ENCODE measurements around the gene TGM3. TPM values are rescaled to one million over a fixed set of nuclear protein-coding genes. Genes with fewer than 3 reads are reported as not detected.

The TGM3 gene
- total and polyA plus RNA-seq, 12 donors: 0.22 TPM; not detected in 11

- Histone ChIP-seq H3K4me1 (peaks cover 0 to 42% (median 0%) of the 10 kb centered on the region in 9 donors), H3K27ac (peak overlapping the region in 2 of 10 donors; percentile 12 to 87), H3K27me3 (peaks cover 0 to 47% (median 17%) of the 10 kb centered on the region in 7 donors), H3K4me3 (no peak overlapping the region), H3K36me3 (no peaks in the 10 kb centered on the region), H3K9me3 (no peaks in the 10 kb centered on the region)
- WGBS, 2 donors: 86 to 88% methylated on average over 3 of the region's 3 CpGs
- peak in 1 of 8 donors; percentile 25 for ATAC-seq
- no peak for DNase-seq
- no peak for TF ChIP-seq CTCF (IDR thresholded peaks at IDR 0.05)
- intact Hi-C loops (cut with DNase I): loop anchor here in 1 of 10 donors (10.0 kb wide), 1 partner anchor 46 kb away; no protein-coding TSS in a partner anchor
These were observed 4.6 kb downstream of the TGM3 start for GRCh38 chr20:2300420-2300819.

- DNase-seq (peak in 1 of 2 donors; percentile 42), ATAC-seq (peak; percentile 38 to 80 (median 72))
- TF ChIP-seq CTCF (IDR thresholded peaks at IDR 0.05): no peak
- Histone ChIP-seq H3K27ac (peak overlapping the region in 2 of 10 donors; percentile 12 to 87), H3K36me3 (no peaks in the 10 kb centered on the region), H3K9me3 (no peaks in the 10 kb centered on the region), H3K27me3 (peaks cover 0 to 48% (median 17%) of the 10 kb centered on the region in 7 donors), H3K4me3 (no peak overlapping the region), H3K4me1 (peaks cover 0 to 36% (median 0%) of the 10 kb centered on the region in 9 donors)
- WGBS, 2 donors: 47 to 57% methylated on average over 5 of the region's 5 CpGs
- intact Hi-C loops (cut with DNase I): loop anchor here in 1 of 10 donors (10.0 kb wide), 1 partner anchor 46 kb away; no protein-coding TSS in a partner anchor
These were observed 5.4 kb downstream of the TGM3 start for GRCh38 chr20:2301164-2301622.

- no peak overlapping the region for H3K4me3 ChIP-seq
- no peaks in the 10 kb centered on the region for H3K36me3 ChIP-seq
- peaks cover 0 to 52% (median 17%) of the 10 kb centered on the region in 7 donors for H3K27me3 ChIP-seq
- peaks cover 0 to 36% (median 0%) of the 10 kb centered on the region in 9 donors for H3K4me1 ChIP-seq
- H3K27ac ChIP-seq: peak overlapping the region in 1 of 10 donors; percentile 84
- DNase-seq: no peak
- no peak for ATAC-seq
- no peak for TF ChIP-seq CTCF (IDR thresholded peaks at IDR 0.05)
- 68 to 73% methylated on average over 9 of the region's 9 CpGs for WGBS, 2 donors
- intact Hi-C loops (cut with DNase I): loop anchor here in 1 of 10 donors (10.0 kb wide), 1 partner anchor 48 kb away; no protein-coding TSS in a partner anchor
- no peaks in the 10 kb centered on the region for H3K9me3 ChIP-seq
These were observed 6.7 kb downstream of the TGM3 start for GRCh38 chr20:2302384-2303060.

GRCh38 chr20:2303673-2304072 is 7.9 kb downstream of the TGM3 start:
- H3K4me3 ChIP-seq: no peak overlapping the region
- 62 to 73% methylated on average over 6 of the region's 6 CpGs for WGBS, 2 donors
- ATAC-seq: no peak

More at GRCh38 chr20:2303673-2304072, 7.9 kb downstream of the TGM3 start:
- no peak for TF ChIP-seq CTCF (IDR thresholded peaks at IDR 0.05)
- H3K9me3 ChIP-seq: no peaks in the 10 kb centered on the region
- no peaks in the 10 kb centered on the region for H3K36me3 ChIP-seq
- peaks cover 0 to 47% (median 10%) of the 10 kb centered on the region in 7 donors for H3K27me3 ChIP-seq
- H3K4me1 ChIP-seq: peaks cover 0 to 35% (median 0%) of the 10 kb centered on the region in 9 donors
- no peak overlapping the region for H3K27ac ChIP-seq
- DNase-seq: no peak
- intact Hi-C loops (cut with DNase I): loop anchor here in 1 of 10 donors (10.0 kb wide), 1 partner anchor 49 kb away; no protein-coding TSS in a partner anchor

All from heart right ventricle (tissue), 16 donors.